GM20000 (cell line): ENCODE results near the gene SPACA6.
"Not testable (repeated sequence)": the region's sequence is repeated elsewhere in the genome, so short reads cannot be mapped to it uniquely, and the experiment has no call there.

Experiments
- DNase-seq: peaks from one replicate; pipeline ENCODE4 v3.0.0; 2012; ENCODE audit warnings: low spot score
- TF ChIP-seq, protein P1 (sequence below): IDR thresholded peaks from 2 replicates; pipeline ENCODE4 v1.5.1; 2012; ENCODE audit warnings: mild to moderate bottlenecking, control low read depth; ENCODE audit errors: extremely low read depth, missing control alignments

SPACA6 gene

DNA sequence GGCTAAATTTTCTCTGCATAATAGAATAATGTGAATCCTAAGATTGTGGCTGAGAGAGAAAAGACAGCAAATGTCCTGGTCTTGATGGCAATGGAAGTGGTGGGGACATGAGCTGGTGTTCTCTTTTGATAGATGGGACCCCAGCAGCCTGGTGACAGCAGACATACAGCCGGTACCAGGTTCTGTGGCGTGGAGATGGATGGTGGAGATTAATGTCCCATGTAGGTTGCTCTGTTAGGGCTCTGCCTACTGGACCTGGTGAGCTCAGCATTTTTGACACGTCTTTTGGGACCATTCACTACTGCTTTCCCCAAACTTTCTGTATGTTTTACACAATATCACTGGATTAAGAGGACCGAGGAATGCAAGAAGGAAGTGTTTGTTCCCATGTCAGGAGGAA, 38.3 kb upstream of the SPACA6 start:
- DNase-seq = no peak
- TF ChIP-seq, protein P1, sequence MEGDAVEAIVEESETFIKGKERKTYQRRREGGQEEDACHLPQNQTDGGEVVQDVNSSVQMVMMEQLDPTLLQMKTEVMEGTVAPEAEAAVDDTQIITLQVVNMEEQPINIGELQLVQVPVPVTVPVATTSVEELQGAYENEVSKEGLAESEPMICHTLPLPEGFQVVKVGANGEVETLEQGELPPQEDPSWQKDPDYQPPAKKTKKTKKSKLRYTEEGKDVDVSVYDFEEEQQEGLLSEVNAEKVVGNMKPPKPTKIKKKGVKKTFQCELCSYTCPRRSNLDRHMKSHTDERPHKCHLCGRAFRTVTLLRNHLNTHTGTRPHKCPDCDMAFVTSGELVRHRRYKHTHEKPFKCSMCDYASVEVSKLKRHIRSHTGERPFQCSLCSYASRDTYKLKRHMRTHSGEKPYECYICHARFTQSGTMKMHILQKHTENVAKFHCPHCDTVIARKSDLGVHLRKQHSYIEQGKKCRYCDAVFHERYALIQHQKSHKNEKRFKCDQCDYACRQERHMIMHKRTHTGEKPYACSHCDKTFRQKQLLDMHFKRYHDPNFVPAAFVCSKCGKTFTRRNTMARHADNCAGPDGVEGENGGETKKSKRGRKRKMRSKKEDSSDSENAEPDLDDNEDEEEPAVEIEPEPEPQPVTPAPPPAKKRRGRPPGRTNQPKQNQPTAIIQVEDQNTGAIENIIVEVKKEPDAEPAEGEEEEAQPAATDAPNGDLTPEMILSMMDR = no peak

GRCh38 chr19:51660975-51661600, 32.0 kb upstream of the SPACA6 start:
- DNase-seq = peak; percentile 62
- TF ChIP-seq, protein P1 = peak; percentile 36

GRCh38 chr19:51663650-51664049, 29.5 kb upstream of the SPACA6 start:
- TF ChIP-seq, protein P1 = no peak
- DNase-seq = no peak

- DNase-seq = no peak
- TF ChIP-seq, protein P1 = no peak
Observed at GRCh38 chr19:51664131-51664530, 29.0 kb upstream of the SPACA6 start.

DNA sequence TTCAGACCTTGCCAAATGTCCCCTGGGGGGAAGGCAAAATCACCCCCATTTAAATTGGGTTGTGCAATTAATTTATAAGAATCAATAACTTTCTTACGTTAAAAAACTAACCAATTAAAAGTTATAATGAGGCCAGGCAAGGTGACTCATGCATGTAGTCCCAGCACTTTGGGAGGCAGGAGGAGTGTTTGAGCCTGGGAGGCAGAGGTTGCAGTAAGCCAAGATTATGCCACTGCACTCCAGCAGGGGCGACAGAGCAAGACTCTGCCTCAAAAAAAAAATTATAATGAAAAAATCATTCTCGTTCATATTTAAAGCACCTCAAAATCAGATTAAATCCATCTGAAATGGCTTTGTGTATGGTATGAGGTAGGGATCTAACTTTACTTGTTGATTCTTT, 28.1 kb upstream of the SPACA6 start:
- no peak for DNase-seq
- TF ChIP-seq, protein P1 = no peak

DNA sequence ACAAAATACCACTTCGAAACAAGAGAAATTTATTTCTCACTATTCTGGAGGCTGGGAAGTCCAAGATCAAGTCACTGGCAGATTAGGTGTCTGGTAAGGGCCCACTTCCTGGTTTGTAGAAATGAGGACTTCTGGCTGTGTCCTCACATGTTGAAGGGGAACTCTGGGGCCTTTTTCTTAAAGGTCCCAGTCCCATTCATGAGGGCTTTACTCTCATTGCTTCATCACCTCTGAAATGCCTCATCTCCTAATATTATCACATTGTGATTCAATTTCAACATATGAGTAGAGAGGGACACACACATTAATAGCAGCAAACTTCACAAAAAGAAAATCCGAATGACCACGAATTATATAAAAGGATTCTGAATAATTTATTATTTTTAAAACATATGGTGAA, 24.9 kb upstream of the SPACA6 start:
- no peak for DNase-seq
- TF ChIP-seq, protein P1 = no peak

- not testable (repeated sequence) for DNase-seq
Observed at GRCh38 chr19:51675911-51676565, 17.1 kb upstream of the SPACA6 start.
